CD14-positive monocyte (primary cell): ENCODE results near the gene ABHD4. TPM values are rescaled to one million over a fixed set of nuclear protein-coding genes. Genes with fewer than 3 reads are reported as not detected.

Source experiments
- DNase-seq, 3 donors: peaks; one replicate each; pipeline ENCODE4 v3.0.0-alpha.2; 2011 to 2022
- H2AFZ ChIP-seq: 2 replicates; pipeline ENCODE4 v1.6.0; 2012; ENCODE audit warnings: mild to moderate bottlenecking, low read depth, low read length, inconsistent platforms; ENCODE audit not compliant: insufficient read depth, poor library complexity, severe bottlenecking
- H3K27ac ChIP-seq, 2 donors: 1 replicate in 1 of 2; 2 replicates in 1 of 2; pipeline ENCODE4 v1.5.1; 2012 to 2013; ENCODE audit warnings: low read length in 2 of 2, control low read depth in 1 of 2, inconsistent platforms in 1 of 2, low read depth in 1 of 2, mild to moderate bottlenecking in 1 of 2
- H3K27me3 ChIP-seq, 2 donors: one replicate each; pipeline versions ENCODE4 v1.6.0 to v1.6.1; 2011 to 2013; ENCODE audit warnings: low read length in 2 of 2; ENCODE audit not compliant: control insufficient read depth in 2 of 2, insufficient read depth in 2 of 2
- H3K36me3 ChIP-seq, 2 donors: replicated peaks in 1 of 2; 1 replicate in 1 of 2; 2 replicates in 1 of 2; pipeline versions ENCODE4 v1.5.1 to v1.6.1; 2012 to 2013; ENCODE audit warnings: low read length in 2 of 2, control low read depth in 1 of 2, inconsistent platforms in 1 of 2, mild to moderate bottlenecking in 1 of 2; ENCODE audit not compliant: insufficient read depth in 2 of 2, control insufficient read depth in 1 of 2
- H3K4me1 ChIP-seq, 2 donors: 1 replicate in 1 of 2; 2 replicates in 1 of 2; pipeline versions ENCODE4 v1.5.1 to v1.6.1; 2012 to 2013; ENCODE audit warnings: low read length in 2 of 2, control low read depth in 1 of 2, inconsistent platforms in 1 of 2, mild to moderate bottlenecking in 1 of 2, moderate library complexity in 1 of 2; ENCODE audit not compliant: insufficient read depth in 2 of 2, control insufficient read depth in 1 of 2
- H3K4me2 ChIP-seq: replicated peaks from 2 replicates; pipeline ENCODE3; 2012; ENCODE audit warnings: low read length, moderate library complexity, mild to moderate bottlenecking; ENCODE audit not compliant: poor library complexity, severe bottlenecking; ENCODE audit errors: extremely low read depth
- H3K4me3 ChIP-seq, 3 experiments: fragments of 200-600 bp in 1 of 3; sonication (generic) in 1 of 3; replicated peaks in 1 of 3; 1 replicate in 2 of 3; 2 replicates in 1 of 3; pipeline ENCODE4 v1.5.1; 2011 to 2013; ENCODE audit warnings: low read length in 3 of 3, mild to moderate bottlenecking in 3 of 3, control low read depth in 2 of 3, low read depth in 2 of 3, inconsistent platforms in 1 of 3, moderate library complexity in 1 of 3
- H3K79me2 ChIP-seq: 2 replicates; pipeline ENCODE4 v1.6.0; 2012; ENCODE audit warnings: mild to moderate bottlenecking, control low read depth, inconsistent platforms, low read length, moderate library complexity; ENCODE audit not compliant: insufficient read depth
- H3K9ac ChIP-seq: 2 replicates; pipeline ENCODE4 v1.6.0; 2017; ENCODE audit warnings: low read length, mild to moderate bottlenecking; ENCODE audit not compliant: insufficient read depth, poor library complexity, severe bottlenecking
- H3K9me3 ChIP-seq, 2 donors: replicated peaks in 1 of 2; 1 replicate in 1 of 2; 2 replicates in 1 of 2; pipeline versions ENCODE4 v1.5.1 to v1.6.1; 2012 to 2013; ENCODE audit warnings: low read length in 2 of 2, control low read depth in 1 of 2; ENCODE audit not compliant: control insufficient read depth in 1 of 2, insufficient read depth in 1 of 2
- H4K20me1 ChIP-seq: 2 replicates; pipeline ENCODE4 v1.6.0; 2012; ENCODE audit warnings: mild to moderate bottlenecking, low read length, control low read depth, moderate library complexity; ENCODE audit not compliant: insufficient read depth
- H3K27ac Mint-ChIP-seq, 7 donors: one replicate each; pipeline ENCODE4 v1.8.0; 2020; ENCODE audit warnings: mild to moderate bottlenecking in 7 of 7, mixed read lengths in 7 of 7, moderate library complexity in 6 of 7, inconsistent platforms in 2 of 7
- H3K27me3 Mint-ChIP-seq, 3 donors: one replicate each; pipeline ENCODE4 v1.8.0; 2021 to 2022; ENCODE audit warnings: low read depth in 3 of 3, mild to moderate bottlenecking in 3 of 3, mixed read lengths in 3 of 3, moderate library complexity in 3 of 3, inconsistent platforms in 1 of 3
- H3K36me3 Mint-ChIP-seq, 2 donors: one replicate each; pipeline ENCODE4 v1.8.0; 2020; ENCODE audit warnings: mixed read lengths in 2 of 2, inconsistent platforms in 1 of 2, mild to moderate bottlenecking in 1 of 2
- H3K4me1 Mint-ChIP-seq: one replicate; pipeline ENCODE4 v1.8.0; 2020; ENCODE audit warnings: mild to moderate bottlenecking, mixed read lengths
- H3K4me3 Mint-ChIP-seq, 2 donors: one replicate each; pipeline ENCODE4 v1.8.0; 2020; ENCODE audit warnings: mild to moderate bottlenecking in 2 of 2, mixed read lengths in 2 of 2, moderate library complexity in 1 of 2
- H3K9me3 Mint-ChIP-seq, 7 donors: one replicate each; pipeline ENCODE4 v1.8.0; 2020 to 2022; ENCODE audit warnings: mixed read lengths in 7 of 7, mild to moderate bottlenecking in 6 of 7, moderate library complexity in 6 of 7, inconsistent platforms in 2 of 7
- WGBS: methylation state at CpG from one replicate; pipeline ENCODE4 v1.1.5; 2013; ENCODE audit warnings: missing lambda C conversion rate; ENCODE audit not compliant: insufficient coverage; 5-methylcytosine and 5-hydroxymethylcytosine counted together
- intact Hi-C, 2 donors: fragments of 100-400 bp; cut with micrococcal nuclease; formaldehyde crosslinking; loops; one replicate each; pipeline versions ENCODE4 v1.15.0 to v1.15.1; 2023
- polyA plus RNA-seq, 3 donors: library from polyadenylated mRNA; depleted of rRNA in 1 of 3; unstranded in 2 of 3; stranded (reverse) in 1 of 3; fragments of 300-500 nt in 2 of 3; fragments of >200 nt in 1 of 3; fragmentation: Illumina TruSeq in 2 of 3; gene quantifications; 1 replicate in 2 of 3; 2 replicates in 1 of 3; pipeline ENCODE4 v1.2.3, GENCODE V29; 2012 to 2021
- TF ChIP-seq, protein P1 (sequence below): fragments of 200-600 bp; IDR thresholded peaks from one replicate; pipeline ENCODE4 v1.8.0; 2022; ENCODE audit warnings: antibody characterized with exemption, mild to moderate bottlenecking

The ABHD4 gene
- polyA plus RNA-seq, 3 donors, result 9.4 to 13.4 (median 12.5) TPM

GRCh38 chr14:22561366-22561660 lies 36.8 kb upstream of the ABHD4 start:
- Histone ChIP-seq H3K27me3 (no peaks in the 10 kb centered on the region), H3K9ac (no peak overlapping the region), H3K79me2 (no peaks in the 10 kb centered on the region), H3K4me3 (no peak overlapping the region), H4K20me1 (no peaks in the 10 kb centered on the region), H3K27ac (no peak overlapping the region), H3K4me2 (no peak overlapping the region), H3K4me1 (peaks cover 12 to 17% of the 10 kb centered on the region in 2 donors), H3K36me3 (peaks cover 24 to 39% of the 10 kb centered on the region in 2 donors), H3K9me3 (no peaks in the 10 kb centered on the region), H2AFZ (no peak overlapping the region)
- peaks cover 0 to 3% (median 2%) of the 10 kb centered on the region in 3 donors for H3K27me3 Mint-ChIP-seq
- no peak overlapping the region for H3K4me3 Mint-ChIP-seq
- peaks cover 30 to 33% of the 10 kb centered on the region in 2 donors for H3K36me3 Mint-ChIP-seq
- no peak for DNase-seq
- TF ChIP-seq, protein P1, sequence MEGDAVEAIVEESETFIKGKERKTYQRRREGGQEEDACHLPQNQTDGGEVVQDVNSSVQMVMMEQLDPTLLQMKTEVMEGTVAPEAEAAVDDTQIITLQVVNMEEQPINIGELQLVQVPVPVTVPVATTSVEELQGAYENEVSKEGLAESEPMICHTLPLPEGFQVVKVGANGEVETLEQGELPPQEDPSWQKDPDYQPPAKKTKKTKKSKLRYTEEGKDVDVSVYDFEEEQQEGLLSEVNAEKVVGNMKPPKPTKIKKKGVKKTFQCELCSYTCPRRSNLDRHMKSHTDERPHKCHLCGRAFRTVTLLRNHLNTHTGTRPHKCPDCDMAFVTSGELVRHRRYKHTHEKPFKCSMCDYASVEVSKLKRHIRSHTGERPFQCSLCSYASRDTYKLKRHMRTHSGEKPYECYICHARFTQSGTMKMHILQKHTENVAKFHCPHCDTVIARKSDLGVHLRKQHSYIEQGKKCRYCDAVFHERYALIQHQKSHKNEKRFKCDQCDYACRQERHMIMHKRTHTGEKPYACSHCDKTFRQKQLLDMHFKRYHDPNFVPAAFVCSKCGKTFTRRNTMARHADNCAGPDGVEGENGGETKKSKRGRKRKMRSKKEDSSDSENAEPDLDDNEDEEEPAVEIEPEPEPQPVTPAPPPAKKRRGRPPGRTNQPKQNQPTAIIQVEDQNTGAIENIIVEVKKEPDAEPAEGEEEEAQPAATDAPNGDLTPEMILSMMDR, result no peak
- 31% methylated on average over 2 of the region's 3 CpGs for WGBS
- H3K9me3 Mint-ChIP-seq, result no peaks in the 10 kb centered on the region
- H3K4me1 Mint-ChIP-seq, result peaks cover 19% of the 10 kb centered on the region
- intact Hi-C loops, result no loop called here
- H3K27ac Mint-ChIP-seq, result peak overlapping the region in 1 of 7 donors; percentile 42

- Histone ChIP-seq H3K4me2 (no peak overlapping the region), H3K27me3 (no peaks in the 10 kb centered on the region), H3K9ac (no peak overlapping the region), H3K36me3 (peaks cover 28 to 45% of the 10 kb centered on the region in 2 donors), H3K27ac (no peak overlapping the region), H3K79me2 (no peaks in the 10 kb centered on the region), H3K4me3 (no peak overlapping the region), H3K4me1 (peaks cover 6 to 11% of the 10 kb centered on the region in 2 donors), H2AFZ (no peak overlapping the region), H4K20me1 (no peaks in the 10 kb centered on the region), H3K9me3 (no peaks in the 10 kb centered on the region)
- Mint-ChIP-seq H3K27ac (peak overlapping the region in 1 of 7 donors; percentile 42), H3K9me3 (no peaks in the 10 kb centered on the region), H3K36me3 (peaks cover 34 to 35% of the 10 kb centered on the region in 2 donors), H3K4me1 (peaks cover 13% of the 10 kb centered on the region), H3K4me3 (no peak overlapping the region), H3K27me3 (peaks cover 0 to 3% (median 0%) of the 10 kb centered on the region in 3 donors)
- intact Hi-C loops, result no loop called here
- WGBS, result 50% methylated on average over 5 of the region's 11 CpGs
- DNase-seq, result no peak
- TF ChIP-seq, protein P1, result no peak
Measured at GRCh38 chr14:22561661-22562579, 36.2 kb upstream of the ABHD4 start.
